GM18951 (cell line): ENCODE results near the gene MTREX.

Experiments
- POLR2A ChIP-seq: IDR thresholded peaks from 4 replicates; pipeline ENCODE4 v1.6.1; 2011; ENCODE audit warnings: mild to moderate bottlenecking; ENCODE audit not compliant: insufficient read length, insufficient read depth; ENCODE audit errors: extremely low read depth
- in situ Hi-C: fragments of 300-500 bp; cut with MboI; formaldehyde crosslinking; loops from one replicate; pipeline ENCODE4 v1.12.0; 2022; ENCODE audit warnings: low sequenced_read_pairs, mixed read lengths, inconsistent platforms; ENCODE audit not compliant: unreplicated experiment

Gene MTREX

DNA sequence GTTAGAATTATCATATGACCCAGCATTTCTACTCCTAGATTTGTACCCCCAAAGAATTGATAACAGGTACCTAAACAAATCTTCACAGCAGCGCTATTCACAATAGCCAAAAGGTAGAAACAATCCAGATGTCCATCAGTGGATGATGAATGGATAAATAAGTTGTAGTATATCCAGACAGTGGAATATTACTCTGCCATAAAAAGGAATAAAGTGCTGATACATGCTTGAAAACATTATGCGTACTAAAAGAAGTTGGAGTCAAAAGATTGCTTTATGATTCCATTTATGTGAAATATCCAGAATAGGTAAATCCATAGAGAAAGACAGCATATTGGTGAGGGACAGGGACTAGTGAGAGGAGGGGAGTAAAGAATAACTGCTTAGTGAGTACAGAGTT lies 26.0 kb downstream of the MTREX start:
- in situ Hi-C loops = no loop called here
- TF ChIP-seq POLR2A = no peak

DNA sequence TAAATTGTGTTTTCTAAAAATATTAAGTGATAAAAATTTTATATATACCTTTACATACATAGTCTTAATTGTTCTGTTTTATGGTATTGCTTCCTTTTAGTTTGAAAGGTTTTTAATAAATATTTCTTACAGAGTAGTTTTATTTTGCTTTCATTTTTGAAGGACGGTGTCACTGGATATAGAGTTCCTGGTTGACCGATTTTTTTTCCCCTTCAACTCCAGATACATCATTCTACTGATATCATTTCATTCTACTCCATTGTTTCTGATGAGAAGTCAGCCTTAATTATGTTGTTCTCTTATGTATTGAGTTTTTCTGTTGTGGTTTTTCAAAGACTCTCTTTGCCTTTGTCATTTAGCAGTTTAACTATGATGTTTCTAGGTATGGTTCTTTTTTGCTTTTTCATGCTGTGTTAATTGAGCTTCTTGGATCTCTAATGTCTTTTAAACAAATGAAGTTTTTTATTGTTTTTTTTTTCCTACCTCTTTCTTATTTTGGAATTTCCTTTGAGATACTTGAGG lies 30.4 kb downstream of the MTREX start:
- no peak for TF ChIP-seq POLR2A

DNA sequence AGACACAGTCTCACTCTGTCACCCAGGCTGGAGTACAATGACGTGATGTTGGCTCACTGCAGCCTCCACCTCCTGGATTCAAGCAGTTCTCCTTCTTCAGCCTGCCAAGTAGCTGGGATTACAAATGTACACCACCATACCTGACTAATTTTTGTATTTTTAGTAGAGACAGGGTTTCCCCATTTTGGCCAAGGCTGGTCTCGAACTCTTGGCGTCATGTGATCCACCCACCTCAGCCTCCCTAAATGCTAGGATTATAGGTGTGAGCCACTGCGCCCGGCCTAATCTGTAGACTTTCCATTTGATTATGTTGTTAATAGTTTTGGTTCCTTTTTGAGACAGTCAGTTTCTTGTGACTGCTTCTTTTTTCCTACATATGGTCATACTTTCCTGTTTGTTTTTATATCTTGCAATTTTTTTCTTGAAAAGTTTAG lies 31.0 kb downstream of the MTREX start:
- in situ Hi-C loops = no loop called here
- no peak for TF ChIP-seq POLR2A

More for the DNA sequence above, 30.4 kb downstream of the MTREX start:
- in situ Hi-C loops = no loop called here

DNA sequence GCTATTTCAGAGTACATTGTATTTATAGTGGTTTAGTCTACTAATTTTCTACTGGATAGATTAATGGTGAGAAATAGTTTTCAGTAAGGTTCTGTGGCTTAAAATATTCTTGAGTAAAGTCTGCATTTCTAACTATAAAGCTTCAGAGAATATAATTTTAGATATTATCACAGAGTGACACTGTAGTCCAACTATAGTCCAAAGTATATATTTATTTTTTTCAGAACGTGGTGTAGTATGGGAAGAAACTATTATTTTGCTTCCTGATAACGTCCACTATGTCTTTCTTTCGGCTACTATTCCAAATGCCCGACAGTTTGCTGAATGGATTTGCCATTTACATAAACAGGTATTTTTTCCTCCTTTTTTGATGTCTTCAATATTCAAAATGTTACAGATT lies 35.3 kb downstream of the MTREX start:
- TF ChIP-seq POLR2A = no peak
- in situ Hi-C loops = no loop called here

DNA sequence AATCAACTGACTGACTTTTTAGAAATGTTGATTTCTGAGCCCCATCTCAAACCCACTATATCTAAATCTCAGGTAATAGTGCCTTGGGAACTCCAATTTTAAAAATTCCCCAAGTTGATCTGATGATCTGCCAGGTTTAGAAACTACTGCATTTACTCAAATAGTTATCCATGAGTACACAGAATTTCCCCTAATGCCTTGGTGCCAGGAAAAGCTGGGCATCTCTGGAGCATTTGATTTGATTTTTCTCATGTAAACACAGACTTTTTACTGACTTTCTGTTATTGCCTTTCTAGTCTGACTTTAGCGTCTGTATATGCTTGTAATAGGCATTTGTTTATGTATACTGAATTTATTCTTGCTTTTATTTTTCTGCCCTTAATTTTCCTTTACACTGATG lies 35.8 kb downstream of the MTREX start:
- TF ChIP-seq POLR2A = no peak
- in situ Hi-C loops = no loop called here

DNA sequence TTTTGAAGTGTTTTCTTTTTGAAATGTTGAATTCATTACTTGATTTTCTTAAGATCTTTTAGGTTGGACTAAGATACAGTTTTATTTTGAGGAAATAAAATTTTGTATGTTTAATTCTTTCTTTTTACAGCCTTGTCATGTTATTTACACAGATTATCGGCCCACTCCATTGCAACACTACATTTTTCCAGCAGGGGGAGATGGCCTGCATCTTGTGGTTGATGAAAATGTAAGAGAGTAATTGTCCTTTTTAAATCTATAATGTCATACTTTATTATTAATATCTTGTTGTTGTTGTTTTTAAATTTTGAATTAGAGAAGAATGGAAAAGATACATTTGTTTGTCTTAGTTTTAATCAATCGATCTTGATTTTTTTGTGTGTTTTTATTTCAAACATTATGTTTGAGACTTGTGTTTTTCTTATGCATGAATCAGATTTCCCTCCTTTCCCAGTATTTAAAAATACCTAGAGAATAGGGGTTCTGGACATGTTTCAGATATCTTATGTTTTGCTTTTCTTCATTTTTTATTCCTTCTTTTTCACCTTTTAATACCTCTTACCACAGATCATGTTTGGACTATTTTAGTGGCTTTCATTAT lies 36.7 kb downstream of the MTREX start:
- in situ Hi-C loops = no loop called here

DNA sequence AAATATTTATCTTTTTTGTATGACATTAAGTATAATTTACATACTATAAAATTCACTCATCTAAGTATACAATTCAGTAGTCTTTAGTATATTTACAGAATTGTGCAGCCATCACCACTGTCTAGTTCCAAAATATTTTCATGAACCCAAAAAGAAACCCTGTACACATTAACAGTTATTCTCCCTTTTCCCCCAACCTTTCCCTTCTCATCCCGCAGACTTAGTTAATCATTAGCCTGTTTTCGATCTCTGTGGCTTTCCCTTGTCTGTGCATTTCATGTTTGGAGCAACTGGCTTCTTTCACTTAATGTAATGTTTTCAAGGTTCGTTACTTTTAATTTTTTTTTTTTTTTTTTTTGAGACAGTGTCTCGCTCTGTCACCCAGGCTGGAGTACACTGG lies 37.5 kb downstream of the MTREX start:
- TF ChIP-seq POLR2A = no peak
- in situ Hi-C loops = no loop called here

More for the DNA sequence above, 36.7 kb downstream of the MTREX start:
- TF ChIP-seq POLR2A = no peak

DNA sequence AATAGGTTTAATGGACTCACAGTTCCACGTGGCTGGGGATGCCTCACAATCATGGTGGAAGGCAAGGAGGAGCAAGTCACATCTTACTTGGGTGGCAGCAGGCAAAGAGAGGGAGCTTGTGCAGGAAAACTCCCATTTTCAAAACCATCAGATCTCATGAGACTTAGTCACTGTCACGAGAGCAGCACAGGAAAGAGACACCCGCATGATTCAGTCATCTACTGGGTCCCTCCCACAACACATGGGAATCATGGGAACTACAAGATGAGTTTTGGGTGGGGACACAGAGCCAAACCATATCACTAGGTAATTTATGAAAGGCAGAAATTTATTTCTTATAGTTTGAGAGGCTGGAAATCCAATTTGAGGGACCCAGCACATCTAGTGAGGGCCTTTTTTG lies 40.0 kb downstream of the MTREX start:
- TF ChIP-seq POLR2A = no peak
- in situ Hi-C loops = no loop called here

DNA sequence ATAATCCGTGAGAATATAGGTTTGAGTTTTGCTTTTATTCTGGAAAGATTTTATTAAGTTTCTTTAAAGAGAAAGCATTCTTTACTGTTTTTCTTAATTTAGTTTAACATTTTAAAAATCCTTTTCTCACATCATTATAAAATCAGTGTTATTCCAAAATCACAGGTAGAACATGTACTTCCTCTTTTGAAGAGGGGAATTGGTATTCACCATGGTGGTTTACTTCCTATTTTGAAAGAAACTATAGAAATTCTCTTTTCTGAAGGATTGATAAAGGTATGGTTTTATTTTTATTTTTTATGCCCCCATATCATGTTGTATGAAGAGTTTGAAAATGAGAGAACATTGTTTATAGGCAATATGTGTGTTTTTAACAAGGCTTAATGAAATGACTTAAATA lies 43.0 kb downstream of the MTREX start:
- in situ Hi-C loops = no loop called here
- no peak for TF ChIP-seq POLR2A

DNA sequence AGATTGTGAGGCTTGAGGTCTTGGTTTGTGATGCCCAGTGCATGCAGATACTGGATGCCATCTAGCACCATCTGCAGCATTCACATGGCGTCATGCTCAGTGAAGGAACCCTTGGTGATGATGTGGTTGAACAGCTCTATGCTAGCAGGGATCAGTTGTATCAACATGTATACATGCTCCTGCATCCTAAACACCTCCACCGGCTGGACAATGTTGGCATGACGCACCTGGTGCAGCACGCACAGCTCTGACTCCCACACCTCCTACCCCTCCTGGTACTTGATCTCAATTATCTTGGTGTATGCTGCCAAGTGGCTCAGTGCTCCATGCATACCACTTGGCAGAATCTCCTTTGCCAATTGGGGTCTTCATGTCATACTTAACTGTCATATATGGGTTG lies 49.1 kb downstream of the MTREX start:
- no peak for TF ChIP-seq POLR2A
- in situ Hi-C loops = no loop called here

DNA sequence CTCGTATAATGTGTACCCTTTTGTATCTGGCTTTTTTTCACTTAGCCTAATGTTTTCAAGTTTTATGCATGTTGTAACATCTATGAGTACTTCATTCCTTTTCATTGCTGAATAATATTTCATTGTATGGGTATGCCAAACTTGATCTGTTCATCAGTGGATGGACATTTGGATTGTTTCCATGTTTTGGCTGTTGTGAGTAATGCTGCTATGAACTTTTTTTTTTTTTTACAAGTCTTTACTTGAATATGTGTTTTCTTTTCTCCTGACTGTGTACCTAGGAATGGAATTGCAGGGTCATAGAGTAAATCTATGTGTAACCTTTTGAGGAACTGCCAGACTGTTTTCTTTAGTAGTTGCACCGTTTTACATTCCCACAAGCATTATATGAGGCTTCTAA lies 52.4 kb downstream of the MTREX start:
- in situ Hi-C loops = no loop called here
- TF ChIP-seq POLR2A = no peak

DNA sequence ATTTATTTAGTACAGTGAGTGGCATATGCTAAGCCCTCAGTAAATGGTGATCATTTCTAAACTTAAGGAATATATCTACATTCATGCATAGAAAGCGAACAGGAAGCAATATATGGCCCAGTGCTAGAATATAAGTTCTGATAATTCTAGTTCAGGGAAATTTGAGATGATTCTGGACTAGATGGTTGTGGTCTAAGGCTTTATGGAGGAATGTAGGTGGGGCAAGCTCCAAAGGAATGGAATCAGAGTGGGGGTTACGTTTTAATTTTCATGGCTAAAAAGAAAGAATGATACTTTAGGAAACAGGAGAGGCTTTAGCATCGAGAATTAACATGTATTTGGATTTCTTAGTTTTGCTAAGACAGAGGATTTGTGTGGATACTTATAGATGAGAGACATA lies 56.1 kb downstream of the MTREX start:
- in situ Hi-C loops = no loop called here
- no peak for TF ChIP-seq POLR2A

DNA sequence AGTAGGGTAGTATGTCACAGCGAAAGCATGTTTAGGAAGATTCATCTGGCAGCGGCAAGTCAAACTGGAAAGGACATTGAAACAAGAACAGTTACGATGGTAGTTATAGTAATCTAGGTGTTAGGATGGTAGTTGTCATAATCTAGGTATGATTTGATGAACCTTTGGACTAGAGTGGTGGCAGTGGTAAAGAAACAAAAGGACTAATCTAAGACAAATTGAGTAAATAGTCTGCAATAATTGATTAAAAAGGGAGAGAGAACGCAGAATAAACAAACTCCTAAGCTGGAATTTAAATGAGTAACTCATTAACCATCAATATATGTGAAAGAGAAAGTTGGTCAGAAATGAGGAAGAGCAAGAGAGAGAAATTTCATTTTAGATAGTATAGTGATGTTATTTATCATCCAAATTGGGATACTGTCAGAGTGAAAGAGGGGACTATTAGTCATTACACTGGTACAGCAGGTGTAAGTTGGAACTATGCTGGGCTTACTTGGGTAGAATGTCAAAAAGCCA lies 56.8 kb downstream of the MTREX start:
- in situ Hi-C loops = no loop called here

DNA sequence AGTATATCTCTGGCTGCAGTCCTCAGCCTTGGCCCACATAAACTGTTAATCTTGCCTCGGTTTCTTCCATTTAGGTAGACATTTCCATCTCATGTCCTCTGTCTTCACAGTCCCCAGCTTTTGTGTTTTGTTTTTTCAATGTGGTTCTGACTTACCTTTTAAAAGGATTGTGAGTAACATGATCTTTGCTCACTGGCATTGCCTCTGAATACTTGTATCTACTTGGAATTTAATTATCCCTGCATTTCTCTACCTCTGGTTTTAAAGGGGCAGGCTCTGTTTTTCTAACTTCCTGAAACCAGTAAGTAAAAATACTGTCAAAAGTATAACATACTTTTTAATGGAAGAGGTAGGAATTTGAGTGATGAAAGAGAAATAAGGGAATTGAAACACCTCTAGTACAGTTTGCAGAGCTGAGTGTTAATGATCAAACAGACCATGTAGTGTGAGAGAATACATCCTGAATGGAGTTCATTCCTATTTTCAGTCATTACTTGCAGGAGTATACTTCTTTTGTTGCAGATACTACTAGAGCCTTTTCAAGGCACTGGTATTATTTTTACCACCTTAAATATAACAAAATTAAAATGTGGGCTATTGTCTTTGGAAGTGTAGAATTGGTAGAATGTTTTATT lies 62.6 kb downstream of the MTREX start:
- in situ Hi-C loops = no loop called here
- TF ChIP-seq POLR2A = no peak

More for the DNA sequence above, 56.8 kb downstream of the MTREX start:
- TF ChIP-seq POLR2A = no peak

DNA sequence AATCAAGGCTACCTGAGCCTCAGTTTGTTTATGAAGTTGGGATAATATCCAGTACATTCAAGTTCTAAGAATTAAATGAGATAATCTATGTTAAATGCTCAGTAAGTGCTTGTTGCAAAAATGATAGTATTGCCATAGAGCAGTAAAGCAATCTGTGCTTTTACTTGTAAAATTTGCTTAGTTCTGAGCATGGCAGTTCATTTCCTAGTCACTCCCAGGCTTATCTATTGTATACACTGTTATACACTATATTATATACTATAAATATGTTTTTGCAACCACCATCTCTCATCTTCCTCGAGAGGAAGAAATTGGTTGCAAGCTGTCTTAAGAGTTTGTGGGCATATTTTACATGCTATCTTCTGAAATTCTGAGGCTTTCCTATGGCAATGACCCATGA lies 63.4 kb downstream of the MTREX start:
- TF ChIP-seq POLR2A = no peak
- in situ Hi-C loops = no loop called here
